HL-60/S4 treated with phorbol 12-myristate 13-acetate at 8.2 ng/mL for 4 days and 3 days (cell line): ENCODE data around the gene SLC22A23.

Source experiments
- in situ Hi-C: fragments of 300-500 bp; cut with MboI; formaldehyde crosslinking; loops from 2 replicates; pipeline ENCODE4 v1.15.0; 2022; ENCODE audit warnings: low sequenced_read_pairs

The SLC22A23 gene

GRCh38 chr6:3423439-3424184 lies 33.2 kb downstream of the SLC22A23 start:
- in situ Hi-C loops: no loop called here

GRCh38 chr6:3422435-3423070 lies 34.3 kb downstream of the SLC22A23 start:
- in situ Hi-C loops: no loop called here

- in situ Hi-C loops: no loop called here
These were observed 34.9 kb downstream of the SLC22A23 start for GRCh38 chr6:3421791-3422434.

- in situ Hi-C loops: no loop called here
These were observed 35.7 kb downstream of the SLC22A23 start for GRCh38 chr6:3421143-3421542.

- in situ Hi-C loops: no loop called here
These were observed 37.1 kb downstream of the SLC22A23 start for GRCh38 chr6:3419624-3420272.

- in situ Hi-C loops: no loop called here
These were observed 38.3 kb downstream of the SLC22A23 start for GRCh38 chr6:3418496-3419060.

GRCh38 chr6:3417473-3417872 lies 39.4 kb downstream of the SLC22A23 start:
- in situ Hi-C loops: no loop called here

GRCh38 chr6:3415490-3415889 lies 41.4 kb downstream of the SLC22A23 start:
- in situ Hi-C loops: no loop called here

- in situ Hi-C loops: no loop called here
These were observed 41.8 kb downstream of the SLC22A23 start for GRCh38 chr6:3415082-3415453.

- in situ Hi-C loops: no loop called here
These were observed 42.3 kb downstream of the SLC22A23 start for GRCh38 chr6:3414327-3415081.

GRCh38 chr6:3413592-3413991 lies 43.3 kb downstream of the SLC22A23 start:
- in situ Hi-C loops: no loop called here

- in situ Hi-C loops: no loop called here
These were observed 43.9 kb downstream of the SLC22A23 start for GRCh38 chr6:3412779-3413500.

GRCh38 chr6:3411967-3412778 lies 44.7 kb downstream of the SLC22A23 start:
- in situ Hi-C loops: no loop called here

- in situ Hi-C loops: no loop called here
These were observed 46.2 kb downstream of the SLC22A23 start for GRCh38 chr6:3410385-3411360.

- in situ Hi-C loops: no loop called here
These were observed 47.0 kb downstream of the SLC22A23 start for GRCh38 chr6:3409699-3410384.

- in situ Hi-C loops: no loop called here
These were observed 48.2 kb downstream of the SLC22A23 start for GRCh38 chr6:3408665-3409064.

GRCh38 chr6:3407840-3408239 lies 49.0 kb downstream of the SLC22A23 start:
- in situ Hi-C loops: no loop called here
